ENCODE measurements around the gene CDK5RAP2.

Gene CDK5RAP2

GRCh38 chr9:120436446-120436845 lies 143.5 kb downstream of the CDK5RAP2 start:
- no peak for DNase-seq (ENCODE audit: low spot score)

- no peak for DNase-seq (ENCODE audit: low spot score)
Measured at GRCh38 chr9:120435091-120435490, 144.9 kb downstream of the CDK5RAP2 start.

- no peak for DNase-seq (ENCODE audit: low spot score)
Measured at GRCh38 chr9:120434532-120434931, 145.4 kb downstream of the CDK5RAP2 start.

- no peak for DNase-seq (ENCODE audit: low spot score)
Measured at GRCh38 chr9:120433701-120434100, 146.3 kb downstream of the CDK5RAP2 start.

GRCh38 chr9:120432600-120432999 lies 147.4 kb downstream of the CDK5RAP2 start:
- no peak for DNase-seq (ENCODE audit: low spot score)

- no peak for DNase-seq (ENCODE audit: low spot score)
Measured at GRCh38 chr9:120431268-120431667, 148.7 kb downstream of the CDK5RAP2 start.

GRCh38 chr9:120424248-120424647 lies 155.7 kb downstream of the CDK5RAP2 start:
- DNase-seq (ENCODE audit: low spot score): no peak

DNA sequence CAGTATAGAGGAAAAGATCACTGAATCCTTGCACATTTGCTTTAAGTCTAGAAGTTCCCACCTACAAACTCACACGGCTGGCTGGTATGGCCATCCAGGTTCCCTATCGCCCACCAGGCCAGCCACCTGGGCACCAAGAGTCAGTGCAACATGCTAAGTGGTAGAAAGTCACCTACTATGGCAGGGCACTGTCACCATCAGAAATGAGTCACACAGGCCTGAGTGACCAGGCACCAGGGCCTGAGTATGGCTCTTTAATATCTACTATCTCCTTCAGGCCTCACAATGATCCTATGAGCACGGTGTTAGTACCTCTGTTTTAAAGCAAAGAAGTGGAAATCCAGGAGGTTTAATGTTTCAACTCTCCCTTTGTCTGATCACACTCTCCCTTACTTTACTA lies 156.2 kb downstream of the CDK5RAP2 start:
- no peak for DNase-seq (ENCODE audit: low spot score)

- DNase-seq (ENCODE audit: low spot score): no peak
Measured at GRCh38 chr9:120421977-120422376, 158.0 kb downstream of the CDK5RAP2 start.

- no peak for DNase-seq (ENCODE audit: low spot score)
Measured at GRCh38 chr9:120418315-120418714, 161.7 kb downstream of the CDK5RAP2 start.

- no peak for DNase-seq (ENCODE audit: low spot score)
Measured at GRCh38 chr9:120416781-120417427, 163.1 kb downstream of the CDK5RAP2 start.

- DNase-seq (ENCODE audit: low spot score): no peak
Measured at GRCh38 chr9:120413121-120414048, 166.6 kb downstream of the CDK5RAP2 start.

DNA sequence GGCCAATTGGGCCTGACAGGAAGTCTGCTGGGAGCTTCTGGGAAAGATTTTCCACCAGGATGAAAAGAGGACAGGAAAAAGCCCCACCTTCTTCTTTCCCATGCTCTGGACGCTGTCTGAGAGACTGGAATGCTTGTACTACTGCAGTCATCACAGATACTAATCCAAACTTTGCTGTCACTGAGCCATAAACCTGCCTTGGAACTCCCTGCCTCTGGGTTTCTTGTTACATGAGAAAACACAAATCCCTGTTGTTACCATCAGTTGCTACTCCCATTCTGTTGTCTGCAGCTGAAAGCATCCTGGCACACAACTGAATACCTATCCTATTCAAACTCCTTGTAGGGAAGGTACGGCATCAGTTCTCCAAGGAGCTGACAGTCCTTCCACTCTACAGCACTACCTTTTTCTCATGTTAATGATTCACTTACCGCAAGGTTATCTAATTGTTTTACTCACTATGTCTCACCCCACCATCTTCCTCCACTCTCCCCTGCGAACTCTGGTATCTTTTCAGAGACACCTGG lies 167.5 kb downstream of the CDK5RAP2 start:
- no peak for DNase-seq (ENCODE audit: low spot score)

GRCh38 chr9:120411862-120412424 lies 168.0 kb downstream of the CDK5RAP2 start:
- DNase-seq (ENCODE audit: low spot score): no peak

DNA sequence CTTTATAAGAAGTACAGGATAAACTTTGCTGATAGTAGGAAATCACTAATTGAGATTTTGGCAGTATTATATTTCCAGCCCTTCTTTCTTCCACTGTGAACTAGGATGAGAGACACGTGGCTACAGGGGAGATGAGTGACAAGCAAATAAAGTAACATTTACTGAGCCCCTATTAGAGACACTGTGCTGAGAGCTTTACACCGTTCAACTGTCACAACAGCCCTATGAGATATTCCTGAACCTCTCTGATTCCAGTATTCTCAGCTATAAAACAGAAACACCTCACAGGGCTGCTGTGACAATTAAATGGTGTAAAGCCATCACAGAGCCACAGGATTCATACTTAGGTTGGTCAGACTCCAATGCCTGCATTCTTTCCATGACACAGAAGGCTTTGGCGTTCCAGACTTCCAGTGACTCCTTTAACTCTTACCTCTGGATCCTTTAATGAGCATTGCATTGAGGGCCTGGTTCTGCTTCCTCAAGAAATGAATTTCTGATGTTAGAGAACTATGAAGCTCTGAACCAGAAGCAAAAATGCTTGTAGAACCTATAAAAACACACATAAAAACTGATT lies 169.0 kb downstream of the CDK5RAP2 start:
- DNase-seq (ENCODE audit: low spot score): no peak

DNA sequence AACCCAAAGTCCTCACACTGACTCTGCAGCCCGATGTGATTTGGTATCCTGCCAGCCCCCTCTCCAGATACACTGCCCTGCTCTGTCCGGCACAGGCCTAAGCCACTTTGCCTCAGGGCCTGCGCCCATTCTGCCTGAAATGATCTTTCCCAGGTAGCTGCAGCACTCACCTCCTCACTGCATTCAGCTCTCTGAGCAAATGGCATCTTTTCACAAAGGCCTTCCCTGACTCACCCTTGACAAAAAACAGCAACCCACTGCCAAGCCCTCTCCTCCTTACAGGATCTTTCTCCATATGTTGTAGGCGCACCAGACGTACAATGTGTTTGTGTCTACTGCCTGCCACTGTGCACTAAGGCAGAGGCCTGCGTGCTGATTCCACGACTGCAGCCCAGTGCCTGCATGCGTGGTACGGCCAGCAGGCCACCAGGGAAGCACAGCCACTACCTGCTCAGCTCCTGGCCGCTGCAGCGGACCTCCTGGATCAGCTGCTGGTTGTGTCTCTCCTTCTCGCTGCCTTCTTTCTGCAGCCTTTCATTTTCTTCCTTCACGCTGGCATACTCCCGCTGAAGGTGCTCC lies 171.2 kb downstream of the CDK5RAP2 start:
- no peak for DNase-seq (ENCODE audit: low spot score)

- DNase-seq (ENCODE audit: low spot score): no peak
Measured at GRCh38 chr9:120405860-120406259, 174.1 kb downstream of the CDK5RAP2 start.

DNA sequence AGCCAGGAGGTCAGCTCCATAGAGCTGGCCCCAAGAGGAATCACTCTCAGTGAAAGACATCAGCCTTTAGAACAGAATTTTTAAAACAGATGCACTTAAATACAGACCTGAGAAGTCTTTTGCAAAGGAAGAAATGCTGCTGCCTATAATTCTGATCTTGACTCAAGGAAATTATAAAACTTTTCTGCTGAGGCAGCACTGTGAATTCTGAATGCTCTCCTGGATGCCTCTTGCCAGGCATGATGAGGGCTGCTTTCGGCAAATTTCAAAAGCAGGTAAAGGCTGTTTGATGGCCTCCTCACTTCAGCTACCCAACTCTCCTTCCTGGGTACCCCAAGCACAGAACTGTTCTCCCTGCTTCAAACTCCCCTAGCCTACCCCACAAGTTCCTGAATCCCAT lies 174.8 kb downstream of the CDK5RAP2 start:
- DNase-seq (ENCODE audit: low spot score): no peak

DNA sequence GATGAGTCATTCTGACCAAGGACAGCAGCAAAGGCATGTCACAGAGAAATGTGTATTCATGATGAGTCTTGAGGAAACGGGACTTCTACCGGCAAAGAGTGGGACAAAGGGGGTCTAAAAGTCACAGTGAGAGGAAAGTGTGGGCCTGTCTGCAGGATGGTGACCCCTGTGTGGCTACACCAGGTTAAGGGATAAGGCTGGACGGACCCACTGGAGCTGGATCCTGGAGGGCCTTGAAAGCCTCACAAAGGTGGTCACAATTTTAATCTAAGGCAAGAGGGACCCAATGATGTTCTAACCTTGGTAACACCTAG lies 176.5 kb downstream of the CDK5RAP2 start:
- no peak for DNase-seq (ENCODE audit: low spot score)

GRCh38 chr9:120402741-120403542 lies 177.0 kb downstream of the CDK5RAP2 start:
- no peak for DNase-seq (ENCODE audit: low spot score)

DNA sequence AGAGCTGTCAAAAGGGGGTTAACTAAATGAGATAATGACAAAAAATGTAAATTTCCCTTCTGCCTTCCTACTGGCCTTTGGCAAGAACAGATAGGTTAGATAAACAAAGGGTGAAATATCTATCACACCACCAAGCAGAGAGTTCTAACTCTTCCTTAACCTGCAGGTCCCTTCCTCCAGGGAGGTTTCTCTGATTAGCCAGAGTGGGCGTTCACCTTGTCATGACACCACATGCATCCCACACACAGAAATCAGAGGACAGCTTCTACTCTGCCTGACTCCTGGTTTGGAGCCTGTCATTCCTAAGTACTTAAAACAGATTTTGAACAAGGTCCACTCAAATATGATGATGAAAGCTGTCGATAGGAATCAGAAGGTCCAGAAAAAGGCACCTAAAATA lies 180.0 kb downstream of the CDK5RAP2 start:
- no peak for DNase-seq (ENCODE audit: low spot score)
